Activated CD4-positive, CD25-positive, alpha-beta regulatory T cell (primary cell): Measurements from ENCODE around the gene ARHGAP42.

Source experiments
- DNase-seq, 4 experiments: peaks; one replicate each; lab custom pipeline; 2025; lab: John Stamatoyannopoulos, UW

Gene ARHGAP42

DNA sequence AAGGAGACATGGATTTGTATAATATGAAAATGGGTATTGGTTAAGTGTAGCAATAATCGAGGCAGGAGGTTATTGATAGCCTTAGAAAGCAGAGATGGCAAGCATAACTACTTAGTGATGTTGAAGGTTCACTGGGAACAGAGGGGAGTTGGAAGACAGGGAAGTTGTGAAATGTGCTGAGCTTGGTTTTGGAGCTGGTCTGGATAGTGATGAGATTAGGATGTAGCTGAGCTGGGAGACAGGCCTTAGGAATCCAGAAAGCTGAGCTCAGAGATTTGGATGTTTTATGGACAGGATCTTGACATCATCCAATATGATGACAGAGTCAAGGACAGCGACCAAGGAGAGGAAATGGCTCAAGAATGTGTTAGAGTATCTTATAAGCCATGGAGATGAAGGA lies 113.1 kb downstream of the ARHGAP42 start:
- DNase-seq = no peak

GRCh38 chr11:100801225-100801999 lies 114.3 kb downstream of the ARHGAP42 start:
- no peak for DNase-seq

- no peak for DNase-seq
These were observed 118.6 kb downstream of the ARHGAP42 start for GRCh38 chr11:100805506-100806199.

DNA sequence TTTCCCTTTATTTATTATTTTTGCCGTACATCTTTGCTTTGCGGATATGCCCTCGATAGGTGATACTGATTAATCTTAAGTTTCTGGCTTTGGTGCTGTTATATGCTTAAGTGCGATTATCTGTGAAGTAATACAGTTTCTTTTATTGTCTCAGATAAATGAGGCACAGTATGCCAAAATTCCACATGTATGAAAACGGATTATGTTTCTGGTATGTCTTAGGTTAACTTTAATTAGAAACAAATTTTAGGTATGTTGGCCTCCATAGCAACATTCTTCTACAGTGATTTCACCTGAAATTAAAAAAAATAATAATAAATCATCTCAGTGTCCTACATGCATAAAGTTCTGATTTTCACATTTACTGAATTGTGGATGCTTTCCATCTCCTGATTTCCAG lies 119.2 kb downstream of the ARHGAP42 start:
- no peak for DNase-seq

DNA sequence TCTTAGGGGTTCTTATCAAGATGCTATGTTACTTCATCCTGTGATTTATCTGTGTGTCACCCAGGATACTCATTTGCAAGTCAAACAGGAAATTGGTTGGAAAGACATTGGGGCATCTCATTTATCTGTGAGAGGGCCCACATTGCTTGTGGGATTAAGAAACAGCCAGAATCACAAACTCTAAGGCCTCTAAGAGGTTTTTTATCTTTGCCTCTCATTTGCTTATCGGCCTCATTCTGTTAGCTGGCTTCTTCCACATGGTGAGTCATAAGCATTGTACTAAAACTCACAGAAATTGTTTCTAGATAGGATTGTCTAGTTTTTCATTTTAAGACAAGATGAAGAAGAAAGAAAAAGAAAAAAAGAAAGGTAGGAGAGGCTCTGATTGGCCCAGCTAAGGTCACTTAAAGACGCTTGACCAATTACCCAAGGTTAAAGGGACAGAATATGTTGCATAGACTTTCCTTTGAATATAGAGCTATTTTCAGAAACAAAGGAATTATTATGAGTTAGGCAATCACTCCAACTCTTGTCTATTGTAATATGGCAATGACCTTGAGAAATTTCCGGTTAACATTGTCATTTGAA lies 121.9 kb downstream of the ARHGAP42 start:
- DNase-seq = no peak

- DNase-seq = no peak
These were observed 123.1 kb downstream of the ARHGAP42 start for GRCh38 chr11:100810146-100810545.

DNA sequence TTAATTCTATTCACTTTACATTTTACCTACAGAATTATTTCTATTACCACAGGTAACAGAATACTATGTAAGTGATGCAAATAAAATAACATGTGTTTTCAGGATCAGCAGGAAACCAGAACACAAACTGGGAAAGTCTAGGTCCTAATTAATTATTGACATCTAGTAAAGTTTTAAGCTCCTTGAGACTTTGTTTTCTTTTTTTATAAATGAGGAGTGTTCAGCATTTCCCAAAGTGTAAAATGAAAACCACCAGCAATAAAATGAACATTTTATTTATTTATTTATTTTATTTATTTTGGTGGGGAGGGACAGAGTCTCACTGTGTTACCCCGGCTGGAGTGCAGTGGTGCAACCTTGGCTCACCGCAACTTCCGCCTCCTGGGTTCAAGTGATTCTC lies 123.6 kb downstream of the ARHGAP42 start:
- no peak for DNase-seq

DNA sequence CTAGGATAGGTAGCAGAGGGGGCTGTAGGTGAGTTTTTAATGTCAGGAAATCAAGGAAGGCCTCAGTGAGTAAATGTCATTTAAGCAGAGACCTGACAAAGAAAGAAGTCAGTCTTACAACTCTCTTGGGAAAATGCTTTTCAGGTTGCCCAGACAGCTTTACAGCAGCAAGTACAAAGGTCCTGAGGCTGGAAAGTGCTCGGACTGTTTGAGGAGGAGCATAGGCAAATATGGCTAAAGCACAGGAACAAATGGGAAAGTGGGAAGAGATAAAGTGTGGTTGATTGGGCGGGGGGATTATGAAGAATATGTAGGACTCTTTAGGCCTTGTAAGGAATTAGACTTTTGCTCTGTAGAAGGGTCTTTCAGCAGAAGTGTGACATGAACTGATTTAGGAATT lies 125.4 kb downstream of the ARHGAP42 start:
- no peak for DNase-seq

DNA sequence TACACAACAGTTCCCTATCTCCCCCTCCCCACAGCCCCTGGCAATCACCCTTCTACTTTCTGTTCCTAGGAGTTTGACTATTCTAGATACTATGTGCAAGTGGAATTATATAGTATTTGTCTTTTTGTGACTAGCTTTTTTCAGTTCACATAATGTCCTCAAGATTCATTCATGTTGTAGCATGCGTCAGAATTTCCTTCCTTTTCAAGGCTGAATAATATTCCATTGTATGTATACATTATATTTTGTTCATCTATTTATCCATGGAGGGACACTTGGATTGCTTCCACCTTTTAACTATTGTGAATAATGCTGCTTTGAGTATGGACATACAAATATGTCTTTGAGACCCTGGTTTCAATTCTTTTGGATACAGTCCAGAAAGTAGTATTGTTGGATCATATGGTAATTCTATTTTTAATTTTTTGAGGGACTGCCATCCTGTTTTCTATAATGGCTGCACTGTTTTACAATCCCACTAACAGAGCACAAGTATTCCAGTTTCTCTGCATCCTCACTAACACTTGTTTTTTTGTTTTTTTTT lies 128.8 kb downstream of the ARHGAP42 start:
- DNase-seq = no peak

DNA sequence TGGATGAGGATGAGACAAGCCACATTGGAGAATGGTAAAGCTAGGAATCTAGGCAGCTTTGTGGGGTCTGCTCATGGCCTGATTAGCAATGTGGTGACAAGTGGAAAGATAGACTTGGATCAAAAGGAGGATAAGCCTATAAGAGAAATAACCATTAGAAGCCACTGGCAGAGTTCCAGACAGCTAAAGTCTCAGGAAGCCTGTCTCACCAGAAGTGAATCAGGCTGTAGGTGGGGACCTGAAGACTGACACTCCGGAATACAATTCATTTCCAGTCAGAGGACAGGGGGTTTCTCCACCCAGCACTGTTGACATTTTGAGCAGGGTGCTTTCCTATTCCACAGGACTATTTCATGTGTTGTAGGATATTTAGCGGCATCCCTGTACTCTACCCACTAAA lies 129.7 kb downstream of the ARHGAP42 start:
- no peak for DNase-seq

DNA sequence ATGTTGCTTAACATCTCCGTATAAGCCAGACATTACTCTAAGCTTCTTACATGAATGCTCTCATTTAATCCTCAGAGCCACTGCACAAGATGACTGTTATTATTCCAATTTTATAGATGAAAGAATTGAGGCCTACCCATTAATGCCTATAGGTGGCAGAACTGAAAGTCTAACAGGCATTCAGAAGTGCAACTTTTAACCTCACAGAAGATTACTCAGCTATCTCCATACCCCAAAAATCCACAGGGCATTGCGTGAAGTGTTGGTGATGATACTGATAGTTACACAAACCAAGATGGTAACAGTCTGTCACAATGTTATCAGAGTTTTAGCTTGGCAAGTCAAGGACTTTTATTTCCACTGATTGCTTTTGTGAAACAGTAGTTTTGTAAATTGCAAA lies 130.5 kb downstream of the ARHGAP42 start:
- no peak for DNase-seq

GRCh38 chr11:100820621-100821020 lies 133.5 kb downstream of the ARHGAP42 start:
- no peak for DNase-seq

DNA sequence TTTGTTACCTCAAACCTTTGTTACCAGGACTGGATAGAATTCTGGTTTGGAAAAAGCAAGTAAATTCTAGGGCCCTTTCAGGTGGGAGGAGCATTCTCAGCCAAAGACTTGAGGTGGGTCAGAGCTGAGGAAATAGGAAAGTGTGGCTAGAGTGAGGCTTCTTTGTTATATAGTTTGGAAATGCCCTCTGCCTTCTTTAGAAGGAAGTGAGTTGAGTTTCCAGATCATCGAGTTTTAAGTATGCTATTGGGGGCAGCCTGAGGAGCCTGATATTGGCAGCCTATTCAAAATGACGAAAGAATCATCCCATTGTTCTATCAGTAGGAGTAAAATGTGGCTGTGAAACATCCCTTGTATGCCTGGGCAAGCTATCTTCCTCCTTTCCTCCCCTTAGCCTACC lies 134.1 kb downstream of the ARHGAP42 start:
- DNase-seq = no peak

DNA sequence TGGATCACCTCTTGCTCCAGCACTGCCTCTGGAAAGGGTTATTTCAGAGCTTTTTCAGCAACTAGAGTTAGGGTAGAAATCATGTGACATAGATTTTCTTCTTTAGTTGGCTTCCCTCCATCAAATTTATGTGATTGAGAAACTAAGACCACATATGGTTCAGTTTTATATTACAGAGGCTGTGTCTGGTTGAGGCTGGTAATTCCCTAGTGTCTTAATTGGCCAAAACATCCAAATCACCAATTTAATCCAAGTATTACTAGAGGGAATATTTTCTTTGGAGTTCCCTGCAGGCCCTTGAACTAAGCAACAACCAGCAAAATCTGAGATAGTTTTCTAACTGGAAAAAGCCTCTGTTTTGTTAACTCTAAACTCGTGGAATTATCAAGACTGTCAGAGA lies 136.3 kb downstream of the ARHGAP42 start:
- DNase-seq = no peak

GRCh38 chr11:100824041-100824809 lies 137.1 kb downstream of the ARHGAP42 start:
- DNase-seq = no peak

GRCh38 chr11:100825626-100826025 lies 138.5 kb downstream of the ARHGAP42 start:
- no peak for DNase-seq

DNA sequence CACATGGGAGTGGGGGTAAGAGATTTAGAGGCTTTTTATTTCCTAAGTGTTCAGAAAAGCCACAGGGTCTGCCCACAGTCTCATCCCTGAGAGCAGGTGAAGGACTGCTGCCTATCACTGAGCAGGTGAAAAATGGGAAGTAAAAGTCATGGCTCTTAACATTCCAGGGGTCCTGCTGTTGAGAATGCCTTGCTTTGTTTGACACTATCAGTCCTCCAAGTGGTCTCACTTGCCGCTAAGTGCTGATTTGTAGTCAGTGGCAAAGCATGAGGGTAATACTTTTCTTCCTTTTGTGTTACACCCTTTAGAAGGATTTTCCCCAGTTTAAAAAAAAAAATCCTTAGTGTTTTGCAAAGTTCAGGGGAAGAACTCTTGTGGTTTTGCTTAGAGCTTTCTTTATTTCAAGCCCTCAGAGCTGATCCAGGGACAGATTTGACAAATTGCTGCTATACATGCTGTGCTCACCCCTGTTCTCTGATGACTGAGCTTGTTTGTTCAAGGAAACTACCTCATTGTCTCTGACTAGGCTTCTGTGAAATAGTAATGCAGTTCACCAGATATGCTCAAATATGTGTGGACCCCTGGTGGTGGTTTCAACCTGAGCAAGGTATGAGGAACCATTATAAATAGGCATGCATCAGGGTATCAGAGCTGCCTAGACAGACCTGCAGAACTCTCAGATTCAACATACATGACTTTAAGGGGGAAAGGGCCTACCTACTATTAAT lies 141.0 kb downstream of the ARHGAP42 start:
- DNase-seq = no peak

DNA sequence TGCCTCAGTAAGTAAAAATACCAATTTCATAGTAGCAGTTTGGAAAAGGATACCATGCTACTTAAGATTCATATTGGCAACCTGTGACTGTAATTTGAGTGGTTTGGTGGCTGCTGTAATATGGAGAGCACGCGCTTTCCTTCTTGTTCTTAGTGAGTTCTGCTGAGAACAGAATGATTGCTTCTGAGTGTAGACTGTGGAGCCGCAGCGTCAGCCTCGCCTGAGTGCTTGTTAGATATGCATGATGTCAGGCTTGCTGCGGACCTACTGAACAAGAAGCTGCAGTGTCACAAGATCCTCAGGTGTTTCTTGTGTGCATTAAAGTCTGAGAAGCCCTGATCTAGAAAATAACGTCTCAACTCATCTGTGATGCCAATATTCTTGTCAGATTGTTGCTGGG lies 143.2 kb downstream of the ARHGAP42 start:
- DNase-seq = no peak

DNA sequence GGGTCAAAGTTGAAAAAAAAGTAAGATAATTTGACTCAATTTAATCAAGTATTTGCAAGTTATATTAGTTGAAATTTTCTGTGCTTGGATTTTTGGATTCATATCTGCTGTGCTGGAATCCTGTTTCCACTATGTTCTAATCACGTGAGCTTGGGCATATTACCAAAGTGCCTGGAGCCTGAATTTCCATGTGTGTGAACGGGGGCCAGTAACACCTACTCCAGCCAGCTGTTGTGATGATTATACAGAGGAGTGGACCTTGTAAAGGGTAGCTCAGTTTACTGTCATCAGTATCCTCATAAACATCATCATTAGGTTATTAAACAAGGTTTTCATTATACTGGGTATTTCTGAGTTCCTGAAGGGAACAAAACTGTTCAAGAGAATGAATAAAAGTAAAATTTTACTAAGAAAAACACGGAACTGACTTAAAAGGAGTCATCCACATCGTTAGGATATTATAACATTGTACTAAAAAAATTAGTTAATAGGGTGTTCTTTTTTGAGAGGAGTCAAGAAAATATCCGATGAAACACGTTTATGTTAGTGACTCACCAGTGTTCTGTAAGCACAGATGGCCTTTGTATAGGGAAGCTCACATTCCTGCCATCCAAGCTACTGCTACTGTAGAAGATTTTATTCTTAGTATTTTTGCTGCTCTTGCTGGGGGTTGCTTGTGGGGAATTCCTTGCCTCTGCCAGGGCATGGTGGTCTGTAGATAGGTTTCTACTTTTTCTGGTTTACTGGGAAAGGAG lies 144.1 kb downstream of the ARHGAP42 start:
- no peak for DNase-seq

DNA sequence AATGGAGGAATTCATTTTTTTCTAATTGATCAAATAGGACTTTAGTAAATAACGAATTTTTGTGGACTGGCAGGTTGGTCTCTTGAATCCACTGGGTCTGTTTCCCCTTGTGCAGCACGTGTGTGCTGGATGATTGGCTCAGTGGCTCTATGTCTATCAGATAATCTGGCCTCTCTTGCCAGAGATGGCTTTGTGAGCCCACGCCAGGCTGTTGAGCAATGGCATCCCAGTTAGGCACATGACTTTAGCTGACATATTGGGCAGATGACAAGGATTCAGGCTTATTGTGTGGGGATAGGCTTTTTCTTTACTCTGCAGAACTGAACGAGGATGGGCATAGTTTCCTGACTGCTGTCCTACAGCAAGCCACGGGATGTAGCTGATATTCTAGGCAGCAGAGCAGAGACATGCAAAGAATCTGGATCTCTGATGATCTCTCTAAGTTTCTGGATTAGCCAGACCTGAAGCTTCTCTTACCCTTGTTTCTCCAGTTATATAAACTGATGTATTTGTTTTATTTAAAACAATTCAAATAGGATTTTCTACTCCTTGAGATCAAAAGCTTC lies 144.9 kb downstream of the ARHGAP42 start:
- DNase-seq = no peak
